ENCODE measurements around the gene ABT1. TPM values are rescaled to one million over a fixed set of nuclear protein-coding genes. Genes with fewer than 3 reads are reported as not detected.

Gene ABT1
- total RNA-seq, 4 donors from 2014 or later = 11.0 to 22.1 (median 13.5) TPM

- TF ChIP-seq CTCF (IDR thresholded peaks at IDR 0.05) = no peak
- ATAC-seq (ENCODE audit: low FRiP score) = peak; percentile 19
- no peak for DNase-seq (ENCODE audit: low spot score)
Measured at GRCh38 chr6:26554447-26554696, 42.4 kb upstream of the ABT1 start.

DNA sequence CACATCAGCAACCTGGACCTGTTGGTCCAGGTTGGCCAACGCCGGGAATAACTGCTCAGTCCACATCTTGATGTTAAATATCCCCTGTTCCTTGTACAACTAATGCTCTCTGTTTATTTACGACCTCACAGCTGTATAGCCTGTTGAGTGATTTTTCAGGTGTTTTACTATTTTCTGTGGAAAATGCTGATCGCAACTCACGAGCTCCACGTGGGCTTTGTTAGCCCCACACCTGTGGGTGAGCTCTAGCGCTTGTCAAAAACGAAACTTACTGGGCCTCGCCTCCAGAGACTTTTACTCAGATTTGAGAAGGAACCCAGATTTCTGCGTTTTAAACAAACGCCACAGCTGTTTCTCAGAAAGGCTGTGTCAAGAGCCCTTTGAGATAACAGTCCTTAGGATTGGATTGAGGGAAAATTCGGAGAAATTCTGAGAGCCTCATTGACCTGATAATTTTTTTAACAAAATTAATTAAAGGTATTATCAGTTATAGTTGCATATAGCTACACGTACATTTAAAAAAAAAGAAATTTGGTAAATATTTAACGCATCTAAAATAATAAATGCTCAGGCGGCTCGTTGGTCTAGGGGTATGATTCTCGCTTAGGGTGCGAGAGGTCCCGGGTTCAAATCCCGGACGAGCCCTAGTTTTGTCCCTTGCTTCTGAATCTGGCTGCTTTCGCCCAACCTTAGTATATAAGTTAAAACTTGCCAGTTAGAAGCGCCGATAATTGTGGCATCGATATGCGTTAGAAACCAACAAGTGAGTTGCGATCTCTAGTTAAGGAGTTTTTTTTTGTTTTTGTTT lies 41.9 kb upstream of the ABT1 start:
- ATAC-seq (ENCODE audit: low FRiP score) (no peak), DNase-seq (ENCODE audit: low spot score) (no peak)
- TF ChIP-seq CTCF (IDR thresholded peaks at IDR 0.05) = no peak

GRCh38 chr6:26555505-26556262 lies 41.1 kb upstream of the ABT1 start:
- DNase-seq (ENCODE audit: low spot score) = no peak
- ATAC-seq (ENCODE audit: low FRiP score) = no peak
- no peak for TF ChIP-seq CTCF (IDR thresholded peaks at IDR 0.05)

DNA sequence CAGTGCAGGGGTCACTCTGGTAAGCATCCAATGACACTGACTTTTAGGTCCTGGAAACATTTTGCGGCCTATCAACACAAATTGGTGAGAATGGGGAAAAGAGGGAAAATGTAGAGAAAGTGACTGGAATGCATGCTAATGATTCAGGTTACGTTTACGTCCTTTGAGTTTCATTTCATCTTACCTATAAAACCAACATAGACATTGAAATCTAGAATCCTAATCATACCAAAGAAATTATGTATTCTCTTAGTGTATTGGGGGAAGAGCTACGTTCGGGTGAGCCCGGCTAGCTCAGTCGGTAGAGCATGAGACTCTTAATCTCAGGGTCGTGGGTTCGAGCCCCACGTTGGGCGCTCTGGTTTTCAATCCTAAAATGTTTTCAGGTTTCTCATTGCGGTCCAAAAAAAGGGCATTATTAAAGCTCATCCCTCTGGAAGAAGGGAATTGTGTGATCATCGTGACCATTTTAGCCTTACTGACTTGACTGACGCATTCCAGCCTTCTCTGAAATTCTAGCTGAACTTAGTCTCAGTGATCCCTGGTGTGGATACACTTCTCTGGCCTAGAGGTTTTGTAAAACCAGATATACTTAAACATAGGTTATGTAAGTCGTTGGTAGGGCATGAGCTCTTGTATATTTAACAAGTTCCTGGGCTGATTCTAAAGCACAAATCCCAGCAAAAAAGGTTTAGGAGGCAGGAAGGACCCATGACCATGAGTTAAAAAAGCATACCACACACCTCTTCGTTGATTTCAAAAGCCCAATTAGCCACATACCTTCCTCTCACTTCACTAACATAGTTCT lies 40.3 kb upstream of the ABT1 start:
- no peak for TF ChIP-seq CTCF (IDR thresholded peaks at IDR 0.05)
- ATAC-seq (ENCODE audit: low FRiP score) = peak; percentile 25

DNA sequence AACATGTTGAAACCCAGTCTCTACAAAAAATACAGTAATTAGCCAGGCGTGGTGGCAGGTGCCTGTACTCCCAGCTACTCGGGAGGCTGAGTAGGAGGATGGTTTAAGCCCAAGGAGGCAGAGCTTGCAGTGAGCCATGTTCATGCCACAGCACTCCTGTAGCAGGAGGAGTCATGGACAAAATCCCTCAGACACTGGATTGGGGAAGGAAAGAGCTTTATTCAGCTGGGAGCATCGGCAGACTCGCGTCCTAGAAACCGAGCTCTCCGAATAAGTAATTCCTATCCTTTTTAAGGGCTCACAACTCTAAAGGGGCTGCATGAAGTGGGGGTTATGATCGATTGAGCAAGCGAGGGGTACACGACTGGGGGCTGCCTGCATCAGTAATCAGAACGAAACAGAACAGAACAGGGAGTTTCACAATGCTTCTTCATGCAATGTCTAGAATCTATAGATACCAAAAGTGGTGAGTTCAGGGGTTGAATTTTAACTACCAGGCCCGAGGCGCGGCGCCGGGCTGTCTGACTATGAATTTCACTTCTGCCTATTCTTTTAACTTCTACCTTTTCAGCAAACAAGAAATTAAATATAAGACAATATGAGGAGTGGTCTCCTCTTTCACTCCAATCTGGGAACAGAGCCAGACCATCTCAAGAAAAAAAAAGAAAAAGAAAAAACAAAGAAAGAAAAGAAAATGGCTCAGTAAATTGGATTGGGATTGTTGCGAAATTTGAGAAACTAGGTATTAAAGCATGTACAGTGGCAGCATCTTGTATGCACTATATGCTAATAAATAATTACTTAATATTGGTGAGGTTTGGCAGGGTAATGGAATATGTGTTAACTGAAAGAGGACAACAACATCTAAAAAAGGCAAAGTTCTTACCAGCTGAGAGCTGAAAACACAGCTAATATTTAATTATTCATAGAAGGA lies 35.0 kb upstream of the ABT1 start:
- no peak for TF ChIP-seq CTCF (IDR thresholded peaks at IDR 0.05)
- DNase-seq (ENCODE audit: low spot score) (no peak), ATAC-seq (ENCODE audit: low FRiP score) (no peak)

More for the DNA sequence above, 40.3 kb upstream of the ABT1 start:
- DNase-seq (ENCODE audit: low spot score) = no peak

DNA sequence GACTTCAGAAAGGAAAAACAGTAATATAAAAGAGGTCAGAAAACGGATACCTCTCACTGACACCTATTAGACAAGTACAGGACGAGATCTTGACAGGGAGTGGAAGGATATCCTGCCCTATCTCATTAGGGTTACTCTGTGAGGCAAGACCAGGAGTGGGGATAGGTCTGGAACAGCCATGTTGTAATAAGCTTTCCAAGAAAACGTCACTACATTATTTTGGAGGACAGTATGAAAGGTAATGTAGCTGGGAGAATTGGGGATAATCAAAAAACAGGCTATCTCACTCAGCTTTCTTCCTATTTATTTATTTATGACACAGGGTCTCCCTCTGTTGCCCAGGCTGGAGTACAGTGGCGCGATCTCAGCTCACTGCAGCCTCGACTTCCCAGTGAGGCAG lies 33.3 kb upstream of the ABT1 start:
- DNase-seq (ENCODE audit: low spot score) = no peak
- no peak for TF ChIP-seq CTCF (IDR thresholded peaks at IDR 0.05)
- no peak for ATAC-seq (ENCODE audit: low FRiP score)
